ENCODE results near the gene PACRG.

Gene PACRG

GRCh38 chr6:163036160-163036645, 308.4 kb downstream of the PACRG start:
- no peak for TF ChIP-seq CTCF (IDR thresholded peaks at IDR 0.05)

GRCh38 chr6:163038317-163038716, 310.5 kb downstream of the PACRG start:
- no peak for TF ChIP-seq CTCF (IDR thresholded peaks at IDR 0.05)

GRCh38 chr6:163048345-163048744, 320.6 kb downstream of the PACRG start:
- TF ChIP-seq CTCF (IDR thresholded peaks at IDR 0.05), result no peak

- no peak for TF ChIP-seq CTCF (IDR thresholded peaks at IDR 0.05)
Observed at GRCh38 chr6:163053667-163054344, 326.0 kb downstream of the PACRG start.

- no peak for TF ChIP-seq CTCF (IDR thresholded peaks at IDR 0.05)
Observed at GRCh38 chr6:163054641-163055040, 326.9 kb downstream of the PACRG start.

- no peak for TF ChIP-seq CTCF (IDR thresholded peaks at IDR 0.05)
Observed at GRCh38 chr6:163057260-163057659, 329.5 kb downstream of the PACRG start.

GRCh38 chr6:163062790-163063189, 335.0 kb downstream of the PACRG start:
- TF ChIP-seq CTCF (IDR thresholded peaks at IDR 0.05), result no peak

- TF ChIP-seq CTCF (IDR thresholded peaks at IDR 0.05), result no peak
Observed at GRCh38 chr6:163063561-163063960, 335.8 kb downstream of the PACRG start.
